GM12891 (cell line): ENCODE measurements around the gene PDE10A.

Experiments used
- PAX5 ChIP-seq: IDR thresholded peaks from 2 replicates; pipeline ENCODE4 v1.6.1; 2011; ENCODE audit warnings: low read length, moderate library complexity, mild to moderate bottlenecking; ENCODE audit not compliant: insufficient read depth, severe bottlenecking
- POLR2A ChIP-seq: IDR thresholded peaks from 2 replicates; pipeline ENCODE4 v1.6.1; 2011; ENCODE audit warnings: low read depth, low read length, control low read depth
- POLR2AphosphoS5 ChIP-seq: IDR thresholded peaks from 2 replicates; pipeline ENCODE4 v1.6.1; 2011; ENCODE audit warnings: low read depth, low read length, control low read depth
- TAF1 ChIP-seq: IDR thresholded peaks from 2 replicates; pipeline ENCODE4 v1.6.1; 2011; ENCODE audit warnings: low read depth, low read length, control low read depth

- TF ChIP-seq POLR2A, result no peak
- TF ChIP-seq TAF1, result no peak
- no peak for TF ChIP-seq PAX5
- TF ChIP-seq POLR2AphosphoS5, result no peak
Observed at GRCh38 chr6:165657325-165657680, 5.7 kb downstream of the PDE10A start.
